HEK293T (cell line): ENCODE results near the gene NEMF.

ENCODE experiments used
- BHLHE40 ChIP-seq: fragments of 450-650 bp; IDR thresholded peaks from 2 replicates; pipeline ENCODE4 v1.6.1; 2016; ENCODE audit warnings: mild to moderate bottlenecking, moderate library complexity, borderline replicate concordance
- CTBP1 ChIP-seq: fragments of 450-650 bp; IDR thresholded peaks from 2 replicates; pipeline ENCODE4 v1.6.1; 2016; ENCODE audit warnings: borderline replicate concordance
- FOXA1 ChIP-seq: fragments of 450-650 bp; IDR thresholded peaks from 2 replicates; pipeline ENCODE4 v1.6.1; 2016; ENCODE audit warnings: mild to moderate bottlenecking
- FOXK2 ChIP-seq: fragments of 450-650 bp; IDR thresholded peaks from 2 replicates; pipeline ENCODE4 v1.6.1; 2016; ENCODE audit warnings: mild to moderate bottlenecking
- FOXM1 ChIP-seq: fragments of 450-650 bp; IDR thresholded peaks from 2 replicates; pipeline ENCODE4 v1.6.1; 2017; ENCODE audit warnings: mild to moderate bottlenecking, borderline replicate concordance
- L3MBTL2 ChIP-seq: fragments of 450-650 bp; conservative IDR thresholded peaks from 2 replicates; pipeline ENCODE4 v1.6.1; 2016; ENCODE audit warnings: mild to moderate bottlenecking
- LEF1 ChIP-seq: fragments of 450-650 bp; IDR thresholded peaks from 2 replicates; pipeline ENCODE4 v1.6.1; 2017; ENCODE audit warnings: mild to moderate bottlenecking, borderline replicate concordance
- NFRKB ChIP-seq: fragments of 450-650 bp; IDR thresholded peaks from 2 replicates; pipeline ENCODE4 v1.6.1; 2016; ENCODE audit warnings: mild to moderate bottlenecking, moderate library complexity
- PKNOX1 ChIP-seq: fragments of 450-650 bp; IDR thresholded peaks from 2 replicates; pipeline ENCODE4 v1.6.1; 2016
- SP1 ChIP-seq: fragments of 450-650 bp; IDR thresholded peaks from 2 replicates; pipeline ENCODE4 v1.6.1; 2017
- SUZ12 ChIP-seq: fragments of 450-650 bp; IDR thresholded peaks from 2 replicates; pipeline ENCODE4 v1.6.1; 2016; ENCODE audit warnings: mild to moderate bottlenecking
- TARDBP ChIP-seq: fragments of 450-650 bp; IDR thresholded peaks from 2 replicates; pipeline ENCODE4 v1.6.1; 2016
- ZNF384 ChIP-seq: fragments of 450-650 bp; IDR thresholded peaks from 2 replicates; pipeline ENCODE4 v1.6.1; 2016

GRCh38 chr14:49857427-49858003 lies 4.9 kb upstream of the NEMF start:
- TF ChIP-seq SP1 (no peak), FOXM1 (no peak), PKNOX1 (no peak), FOXA1 (no peak), BHLHE40 (no peak), L3MBTL2 (no peak), NFRKB (no peak), ZNF384 (no peak), LEF1 (no peak), TARDBP (no peak), SUZ12 (no peak), CTBP1 (no peak), FOXK2 (no peak)
